Frontal cortex (tissue), 4 donors: ENCODE measurements around the gene CCDC82. TPM values are rescaled to one million over a fixed set of nuclear protein-coding genes. Genes with fewer than 3 reads are reported as not detected.

ENCODE experiments used
- DNase-seq, 2 donors: peaks; one replicate each; pipeline ENCODE4 v3.0.0; 2012; ENCODE audit warnings: low spot score in 2 of 2
- FAIRE-seq: peaks from 2 replicates; lab custom pipeline; 2012; peaks lifted over from hg19 to GRCh38; lab: Jason Lieb, UNC
- small RNA-seq: library from RNA; depleted of rRNA; stranded (forward); fragments of <200 nt; gene quantifications from one replicate; pipeline ENCODE3, GENCODE V24; 2014
- total RNA-seq: library from RNA; depleted of rRNA; stranded (reverse); fragments of >200 nt; gene quantifications from one replicate; pipeline ENCODE4 v1.2.3, GENCODE V29; 2014
- donor health status: control.
- donor health status: control.
- donor health status: control.

The CCDC82 gene
- total RNA-seq, 1 donor from 2014 or later = 50.5 TPM

DNA sequence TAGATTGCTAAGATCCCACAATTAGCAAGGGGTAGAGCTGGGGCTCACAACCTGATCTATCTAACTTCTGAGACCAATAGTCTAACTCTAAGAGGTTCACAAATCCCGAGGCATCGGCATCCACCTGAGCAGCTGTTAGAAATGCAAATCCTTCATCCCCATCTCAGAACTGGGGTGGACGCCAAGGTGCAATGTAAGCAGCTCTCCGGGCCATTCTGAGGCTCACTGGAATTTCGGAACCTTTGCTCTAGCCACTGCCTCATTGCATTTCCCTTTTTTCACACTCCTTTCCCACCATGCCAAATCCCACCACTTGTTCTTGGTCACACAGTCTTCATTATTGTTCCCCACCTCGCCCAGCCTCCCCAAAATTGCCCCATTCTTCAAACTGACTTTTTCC lies 76.5 kb downstream of the CCDC82 start:
- DNase-seq (no peak), FAIRE-seq (no peak)

DNA sequence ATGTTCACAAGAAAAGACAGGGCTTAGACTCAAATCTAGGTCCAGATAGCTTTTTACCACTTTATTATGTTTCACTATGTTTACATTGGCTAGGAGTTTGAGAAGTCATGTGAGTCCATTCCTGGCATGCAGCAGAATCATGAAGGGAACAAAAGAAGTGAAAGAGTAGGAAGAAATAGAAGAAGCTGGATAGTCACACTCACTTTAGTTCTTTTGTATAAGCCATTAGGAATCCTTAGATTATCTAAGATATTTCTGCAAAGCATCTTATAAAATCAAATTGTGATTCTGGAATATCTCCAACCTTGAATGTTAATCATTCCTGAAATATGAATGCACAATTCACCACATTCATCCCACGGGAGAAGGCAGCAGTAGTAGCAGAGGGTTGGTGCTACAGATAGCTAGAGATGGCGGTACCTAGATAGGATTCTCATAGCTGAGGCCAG lies 78.6 kb downstream of the CCDC82 start:
- no peak for DNase-seq
- no peak for FAIRE-seq

DNA sequence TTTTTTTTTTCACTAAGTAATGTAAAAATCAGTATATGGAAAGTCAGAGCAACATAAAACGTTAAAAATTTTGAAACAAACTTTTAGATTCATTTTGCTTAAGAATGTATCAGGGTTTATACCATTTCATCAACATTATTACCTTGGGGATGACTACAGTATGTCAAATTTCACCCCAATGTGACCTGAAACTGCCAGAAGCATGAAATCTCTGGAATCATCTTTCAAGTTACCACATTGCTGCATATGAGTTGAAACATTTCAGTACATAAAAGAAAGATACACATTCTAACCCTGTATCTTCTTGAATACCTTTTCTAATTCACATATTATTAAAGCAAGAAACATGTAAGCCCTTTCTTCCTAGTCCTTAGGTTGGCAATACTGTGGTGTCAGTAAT lies 79.5 kb downstream of the CCDC82 start:
- no peak for FAIRE-seq
- DNase-seq = no peak

DNA sequence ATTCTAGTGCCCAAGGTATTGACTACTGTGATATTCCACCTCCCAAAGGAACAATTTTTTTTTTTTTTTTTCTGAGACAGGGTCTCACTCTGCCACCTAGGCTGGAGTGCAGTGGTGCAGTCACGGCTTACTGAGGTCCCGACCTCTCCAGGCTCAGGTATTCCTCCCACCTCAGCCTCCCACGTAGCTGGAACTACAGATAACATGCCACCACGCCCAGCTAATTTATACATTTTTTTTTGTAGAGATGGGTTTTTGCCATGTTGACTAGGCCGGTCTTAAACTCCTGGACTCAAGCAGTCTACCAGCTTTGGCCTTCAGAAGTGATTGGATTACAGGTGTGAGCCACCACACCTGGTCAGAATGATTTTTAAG lies 80.1 kb downstream of the CCDC82 start:
- DNase-seq (no peak), FAIRE-seq (no peak)

DNA sequence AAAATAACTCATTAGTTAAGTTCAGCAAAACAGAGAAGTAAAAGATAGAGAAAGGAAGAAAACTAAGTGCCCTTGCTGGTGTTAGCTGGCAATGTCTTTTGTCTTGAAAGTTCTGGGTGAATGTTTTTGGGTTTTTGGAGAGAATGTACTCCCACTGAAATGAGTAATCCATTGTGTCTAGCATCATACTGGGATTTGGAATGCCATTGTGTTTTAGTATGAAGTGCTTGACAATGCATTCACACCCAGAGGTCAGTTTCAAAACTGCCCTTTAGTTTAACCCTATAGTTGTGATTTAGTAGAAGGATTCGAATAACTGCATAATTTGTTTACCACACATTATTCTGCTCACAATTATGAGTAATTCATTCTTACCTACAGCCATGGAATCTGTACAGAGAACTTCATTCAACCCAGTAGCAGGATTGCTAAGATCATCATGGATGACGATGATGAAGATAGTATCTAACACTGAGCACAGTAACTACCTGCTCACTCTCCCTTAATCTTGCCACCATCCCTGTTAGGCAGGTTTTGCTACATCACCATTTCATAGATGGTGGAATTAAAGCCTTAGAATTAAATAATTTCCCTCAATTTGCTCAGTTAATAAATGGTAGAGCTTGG lies 80.6 kb downstream of the CCDC82 start:
- DNase-seq = no peak
- FAIRE-seq = no peak

DNA sequence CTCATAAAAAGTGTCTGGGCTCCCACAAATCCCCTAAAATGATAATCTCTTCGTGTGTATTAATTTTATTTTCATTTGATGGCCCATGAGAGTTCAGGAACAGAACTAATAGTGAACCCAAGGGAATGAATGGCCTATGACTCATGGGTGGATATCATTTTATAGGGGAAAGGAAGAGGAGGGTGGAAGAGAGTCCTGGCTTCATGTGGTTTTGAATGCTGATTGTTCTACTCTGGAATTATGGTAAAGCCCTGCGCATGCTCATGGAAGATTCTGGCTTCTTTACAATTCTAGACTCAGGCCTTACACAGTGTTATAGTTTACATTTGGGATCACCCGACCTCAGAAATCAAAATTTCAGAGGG lies 82.0 kb downstream of the CCDC82 start:
- no peak for DNase-seq
- FAIRE-seq = no peak

DNA sequence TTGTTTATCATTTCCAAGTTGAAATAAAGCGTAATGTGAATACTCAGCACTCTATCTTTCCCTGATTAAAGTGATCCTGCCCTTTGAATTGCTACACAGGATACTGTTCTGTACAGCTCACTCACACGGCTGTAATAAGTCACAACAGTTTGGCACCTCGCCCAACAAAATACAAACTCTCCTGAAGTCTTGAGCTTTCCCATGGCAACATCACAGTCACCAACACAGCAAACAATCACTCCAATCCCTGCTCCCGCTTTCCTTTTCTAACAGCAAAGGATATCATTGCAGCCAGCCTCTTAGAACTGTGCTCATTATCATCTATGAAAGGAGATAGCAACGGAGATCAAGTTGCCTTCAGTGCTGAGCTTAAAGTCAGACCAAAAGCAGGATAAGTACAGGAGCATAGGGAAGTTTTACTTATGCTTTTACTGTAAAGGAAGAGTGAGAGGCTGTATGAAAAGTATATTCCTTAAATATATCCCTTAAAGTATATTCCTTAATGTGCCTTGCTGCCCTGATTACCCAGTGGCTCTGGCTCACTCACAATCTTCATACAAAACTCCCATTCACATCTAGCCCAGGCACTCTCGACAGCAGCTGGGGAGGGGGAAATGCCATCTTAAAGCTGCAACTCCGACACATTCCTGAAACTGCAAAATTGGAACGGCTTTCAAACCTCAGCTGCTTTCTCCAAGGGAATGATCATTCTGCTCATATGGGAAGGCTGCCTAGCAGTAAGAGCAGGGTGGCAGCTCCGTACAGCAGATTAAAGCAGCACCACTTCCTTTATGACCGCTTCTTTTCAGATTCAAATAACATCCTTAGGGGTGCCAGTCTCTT lies 82.6 kb downstream of the CCDC82 start:
- DNase-seq (peak in 1 of 2 donors; percentile 44), FAIRE-seq (no peak)

DNA sequence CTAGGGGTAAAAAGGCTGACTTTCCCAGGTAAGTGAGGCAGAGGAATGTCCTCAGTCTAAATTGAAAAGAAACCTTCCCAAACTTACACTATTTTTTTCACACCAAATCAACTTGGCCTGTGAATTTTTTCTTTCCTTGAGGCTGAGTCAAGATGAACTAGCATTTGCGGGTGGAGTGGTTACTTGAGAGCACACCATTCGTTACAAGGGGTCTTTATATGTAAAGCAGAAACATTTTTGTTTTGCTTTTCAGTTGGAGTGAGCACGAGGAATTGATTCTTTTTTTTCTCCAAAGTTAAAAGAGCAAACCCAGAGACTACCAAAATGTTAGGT lies 83.1 kb downstream of the CCDC82 start:
- DNase-seq = no peak
- FAIRE-seq = no peak

DNA sequence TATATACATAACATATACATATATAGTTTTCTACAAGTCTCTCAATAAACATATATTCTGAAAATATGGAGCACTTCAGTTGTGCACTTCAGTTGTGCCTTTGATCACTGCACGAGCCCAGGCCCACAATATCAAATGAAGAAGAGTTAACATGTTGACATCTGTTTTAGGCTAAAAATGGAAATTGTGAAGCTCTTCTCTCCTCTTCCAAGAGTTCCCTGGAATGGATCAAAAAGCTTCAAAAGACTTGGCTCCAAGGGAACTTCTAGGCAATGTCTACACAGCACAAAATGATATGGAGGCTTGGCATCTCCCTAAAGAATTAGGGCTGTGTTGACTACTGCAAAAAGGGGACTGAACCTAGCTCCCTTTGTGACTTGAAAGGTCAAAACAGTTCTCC lies 83.6 kb downstream of the CCDC82 start:
- DNase-seq (no peak), FAIRE-seq (no peak)

DNA sequence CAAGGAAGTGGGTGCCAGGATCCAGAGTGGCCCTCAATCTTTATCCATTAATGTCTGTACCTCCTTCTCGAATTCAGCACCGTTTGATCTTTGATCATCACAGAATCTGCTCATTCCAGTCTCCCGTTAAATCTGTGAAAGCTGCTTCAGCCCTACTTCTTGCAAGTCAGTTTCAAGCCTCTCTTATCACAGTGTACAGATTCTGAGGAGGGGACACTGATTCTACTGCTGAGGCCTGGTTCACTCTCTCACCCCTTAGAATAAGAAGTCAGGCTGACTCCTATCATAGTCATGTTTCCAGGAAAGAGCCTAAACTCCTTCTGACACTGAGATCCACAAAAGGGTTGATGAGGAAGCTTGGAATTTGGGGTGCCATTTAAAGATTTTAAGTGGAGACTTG lies 85.7 kb downstream of the CCDC82 start:
- no peak for DNase-seq
- no peak for FAIRE-seq

DNA sequence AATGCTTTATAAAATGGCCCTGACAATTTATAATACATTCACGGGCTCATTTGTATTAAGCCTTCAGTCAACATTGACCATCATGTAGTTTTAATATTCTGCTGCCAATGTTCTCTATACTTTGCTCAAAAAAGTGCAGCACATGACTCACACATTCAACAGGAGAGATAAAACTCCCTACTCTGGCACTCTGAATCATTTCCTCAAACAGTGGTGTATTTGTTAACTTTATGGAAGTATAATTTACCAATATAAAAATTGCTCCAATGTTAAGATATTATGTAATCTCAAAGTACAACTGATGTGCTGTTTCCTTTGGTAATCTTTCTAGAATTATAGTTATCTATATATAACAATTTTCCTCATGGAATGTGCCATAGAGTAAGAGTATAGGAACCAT lies 86.6 kb downstream of the CCDC82 start:
- FAIRE-seq (no peak), DNase-seq (no peak)

Small RNA genes within 50 kb of the gene (small RNA-seq; reads per million reads assigned to genes)
- gene MIR1260B = not detected

Other genes with a start within 250 kb of the CCDC82 start
- 3.3 TPM for gene MAML2, start 46.7 kb downstream of the CCDC82 start, total RNA-seq
- 13.5 TPM for gene JRKL, start 101 bp upstream of the CCDC82 start, total RNA-seq